Measurements from ENCODE around the gene FAM20C. TPM values are rescaled to one million over a fixed set of nuclear protein-coding genes. Genes with fewer than 3 reads are reported as not detected.

The FAM20C gene
- total RNA-seq (2022; extraction: Qiagen RNA extraction): 37.7 to 51.4 TPM (median 49.1 TPM) in 5 replicates

DNA sequence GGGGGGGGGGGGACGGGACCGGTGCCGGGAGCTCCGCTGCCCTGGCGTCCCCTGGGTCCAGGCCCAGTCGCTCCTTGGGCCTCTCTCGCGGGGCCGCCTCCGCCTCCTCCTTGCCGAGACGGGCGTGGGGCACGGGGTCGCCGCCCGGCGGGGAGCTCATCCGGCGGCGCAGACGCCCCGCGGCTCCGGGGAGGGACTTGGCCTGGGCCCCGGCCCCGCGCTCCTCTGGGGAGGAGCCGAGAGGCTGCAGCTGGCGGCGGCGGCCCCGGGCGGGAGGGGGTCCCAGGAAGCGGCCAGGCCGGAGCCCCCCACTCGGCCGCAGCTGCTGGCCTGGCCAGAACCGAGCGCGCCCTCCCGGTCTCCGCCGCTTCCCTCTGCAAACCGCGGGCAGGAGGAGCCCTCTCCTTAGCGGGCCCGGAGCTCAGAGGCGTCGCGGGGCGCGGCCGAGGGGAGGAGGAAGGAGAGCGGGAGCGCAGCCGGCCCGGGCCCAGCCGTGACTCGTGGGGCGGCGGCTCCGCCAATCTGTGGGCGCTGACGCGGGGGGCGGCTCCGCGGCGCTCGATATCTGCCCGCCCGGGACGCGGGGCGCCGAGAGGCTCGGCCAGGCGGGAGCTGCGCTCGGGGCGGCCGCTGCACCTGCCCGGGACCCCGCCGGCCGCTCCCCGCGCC lies at the start of gene FAM20C:
Gene FAM20C (plus strand): TSS at position 591 of the 669 bp plus-strand sequence. CDS start 629 bp downstream, outside the sequence.

DNA sequence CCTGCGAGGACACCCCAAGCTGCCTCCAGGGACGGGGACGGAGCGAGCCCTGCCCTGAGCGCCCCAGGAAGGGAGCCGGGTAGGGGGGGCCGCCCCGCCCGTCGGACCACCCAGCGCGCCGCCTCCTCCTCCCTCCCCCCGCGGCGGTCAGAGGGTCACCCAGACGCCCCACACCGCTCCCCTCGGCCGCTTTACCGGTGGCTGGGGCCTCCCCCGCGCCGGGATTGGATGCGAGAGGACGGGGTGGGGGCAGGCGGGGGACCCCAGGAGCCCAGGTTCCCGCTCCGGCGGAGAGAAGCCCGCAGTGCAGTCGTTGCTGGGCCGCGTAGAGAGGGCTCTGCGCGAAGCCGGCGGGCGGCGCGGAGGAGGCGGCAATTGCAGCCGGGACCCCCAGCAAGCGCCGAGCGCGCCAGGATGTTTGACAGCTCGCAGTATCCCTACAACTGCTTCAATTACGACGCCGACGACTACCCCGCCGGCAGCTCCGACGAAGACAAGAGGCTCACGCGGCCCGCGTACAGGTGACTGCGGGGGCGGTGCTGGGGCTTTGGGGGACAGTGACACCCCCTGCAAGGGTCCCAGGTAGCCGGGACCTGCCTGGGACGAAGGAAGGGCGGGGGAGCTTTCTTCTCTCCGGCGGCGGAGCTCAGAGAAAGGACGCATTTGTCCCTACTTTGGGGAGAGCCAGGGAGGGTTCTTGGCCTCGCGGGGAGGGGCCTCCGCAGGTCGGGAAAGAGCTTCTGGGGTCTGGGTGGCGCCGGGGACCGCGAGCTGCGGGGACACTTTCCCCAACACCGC lies 97.6 kb downstream of the FAM20C start, which contains the start of gene FOXL3:
Gene FOXL3 (plus strand): TSS at position 415 of the 798 bp plus-strand sequence. CDS start 0 bp downstream, at position 415.

Other genes starting within 250 kb of the FAM20C start
- gene FOXL3, start 97.6 kb downstream of the FAM20C start, total RNA-seq (2022; extraction: Qiagen RNA extraction): not detected in 5 replicates

All from A549 treated with AZD2906 at 1 μM for 4 hours (cell line).